ENCODE measurements around the gene CEP135.

The CEP135 gene

GRCh38 chr4:56080384-56080783 is 131.6 kb downstream of the CEP135 start:
- DNase-seq: no peak

GRCh38 chr4:56082829-56083228 is 134.1 kb downstream of the CEP135 start:
- DNase-seq: no peak
